GM10847 (cell line): Measurements from ENCODE around the gene GRM4.

Source experiments
- POLR2A ChIP-seq: IDR thresholded peaks from 2 replicates; pipeline ENCODE4 v1.6.1; 2011; ENCODE audit not compliant: insufficient read length; ENCODE audit errors: extremely low read depth

Gene GRM4

DNA sequence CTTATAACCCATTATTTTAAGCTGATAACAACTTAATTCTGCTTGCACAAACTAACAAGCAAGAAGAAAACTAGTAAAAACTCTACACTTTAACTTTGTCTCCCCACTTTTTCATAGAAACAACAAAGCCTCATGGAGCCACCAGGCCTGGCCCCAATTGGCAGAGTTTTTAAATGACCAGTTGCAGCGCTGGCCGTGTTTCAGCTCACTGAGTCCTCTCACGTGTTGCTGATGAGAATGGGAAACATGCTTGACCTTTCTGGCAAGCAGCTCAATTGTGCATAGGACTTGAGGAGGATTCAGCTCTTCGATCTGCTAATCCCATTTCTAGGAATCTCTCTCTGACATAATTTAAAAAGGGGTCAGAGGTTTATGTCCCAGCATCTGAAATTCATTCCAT is 24.5 kb upstream of the GRM4 start:
- TF ChIP-seq POLR2A = no peak

- TF ChIP-seq POLR2A = no peak
Measured at GRCh38 chr6:34169897-34170296, 24.0 kb upstream of the GRM4 start.

- TF ChIP-seq POLR2A = no peak
Measured at GRCh38 chr6:34161857-34162515, 16.1 kb upstream of the GRM4 start.

GRCh38 chr6:34159844-34160243 is 14.0 kb upstream of the GRM4 start:
- TF ChIP-seq POLR2A = no peak

DNA sequence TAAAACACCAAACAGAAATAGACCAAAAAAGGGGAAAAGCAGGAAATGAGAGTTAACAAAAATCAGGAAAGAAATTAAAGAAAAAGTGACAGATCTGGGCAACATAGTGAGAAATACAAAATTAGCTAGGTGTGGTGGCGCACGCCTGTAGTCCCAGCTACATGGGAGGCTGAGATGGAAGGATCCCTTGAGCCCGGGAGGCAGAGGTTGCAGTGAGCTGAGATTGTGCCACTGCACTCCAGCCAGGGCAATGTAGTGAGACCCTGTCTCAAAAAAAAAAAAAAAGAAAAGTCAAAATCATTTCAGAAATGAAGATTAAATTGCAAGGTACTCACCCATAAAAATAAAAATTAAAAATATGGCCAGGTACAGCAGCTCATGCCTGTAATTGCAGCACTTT is 13.0 kb upstream of the GRM4 start:
- no peak for TF ChIP-seq POLR2A

GRCh38 chr6:34157851-34158250 is 12.0 kb upstream of the GRM4 start:
- TF ChIP-seq POLR2A = no peak

DNA sequence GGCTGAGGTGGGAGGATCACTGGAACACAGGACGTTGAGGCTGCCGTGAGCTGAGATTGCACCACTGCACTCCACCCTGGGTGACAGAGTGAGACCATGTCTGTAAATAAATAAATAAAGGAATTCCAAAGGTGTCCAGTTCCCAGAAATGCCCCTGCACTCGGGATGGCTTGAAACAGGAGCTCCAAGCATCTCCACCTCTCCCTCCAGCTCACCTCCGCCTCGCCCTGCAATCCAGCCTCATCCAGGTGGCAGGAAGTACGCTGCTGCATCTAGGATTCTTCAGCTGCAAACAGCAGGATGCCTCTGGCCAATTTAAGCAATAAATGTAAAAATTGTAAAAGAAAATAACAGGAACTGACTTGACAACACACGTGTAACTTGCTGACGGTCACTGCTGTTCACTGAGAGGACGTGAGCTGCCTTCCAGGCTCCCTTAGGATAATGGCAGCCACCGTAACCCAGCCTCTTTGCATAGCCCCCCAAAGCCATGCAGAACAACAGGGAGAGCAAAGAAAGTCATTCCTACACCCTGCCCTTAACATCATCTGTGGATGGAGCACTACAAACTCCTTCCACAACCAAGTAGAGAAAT is 11.4 kb upstream of the GRM4 start:
- no peak for TF ChIP-seq POLR2A

DNA sequence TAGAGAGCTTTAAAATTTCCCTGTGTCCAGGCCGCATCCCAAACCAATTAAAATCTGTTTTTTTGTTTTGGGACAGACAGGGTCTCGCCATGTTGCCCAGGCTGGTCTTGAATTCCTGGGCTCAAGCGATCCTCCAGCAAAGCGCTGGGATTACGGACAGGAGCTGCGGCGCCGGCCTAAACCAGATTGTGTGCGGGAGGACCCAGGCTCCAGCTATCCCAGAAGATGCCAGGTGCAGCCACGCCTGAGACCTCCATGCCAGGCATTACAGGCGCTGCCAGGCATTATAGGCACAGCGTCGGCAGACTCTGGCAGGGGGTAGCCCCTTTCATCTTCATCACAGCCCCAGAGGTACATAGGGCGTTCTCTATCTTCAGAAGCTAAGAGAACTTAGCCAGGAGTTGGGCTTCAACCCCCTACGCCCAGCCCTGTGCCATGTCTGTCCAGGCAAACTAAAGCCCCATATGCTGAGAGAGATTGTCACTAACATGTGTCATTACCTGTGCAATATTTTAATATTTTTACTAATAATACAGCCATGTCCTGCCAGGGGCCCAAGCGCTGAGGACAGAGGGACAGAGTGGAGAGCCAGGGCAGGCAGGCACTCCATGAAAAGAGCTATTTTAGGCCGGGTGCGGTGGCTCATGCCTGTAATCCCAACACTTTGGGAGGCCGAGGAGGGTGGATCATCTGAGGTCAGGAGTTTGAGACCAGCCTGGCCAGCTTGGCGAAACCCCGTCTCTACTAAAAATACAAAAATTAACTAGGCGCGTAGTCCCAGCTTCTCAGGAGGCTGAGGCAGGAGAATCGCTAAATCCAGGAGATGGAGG is 9.8 kb upstream of the GRM4 start:
- TF ChIP-seq POLR2A = no peak

GRCh38 chr6:34154668-34155447 is 9.0 kb upstream of the GRM4 start:
- TF ChIP-seq POLR2A = no peak

DNA sequence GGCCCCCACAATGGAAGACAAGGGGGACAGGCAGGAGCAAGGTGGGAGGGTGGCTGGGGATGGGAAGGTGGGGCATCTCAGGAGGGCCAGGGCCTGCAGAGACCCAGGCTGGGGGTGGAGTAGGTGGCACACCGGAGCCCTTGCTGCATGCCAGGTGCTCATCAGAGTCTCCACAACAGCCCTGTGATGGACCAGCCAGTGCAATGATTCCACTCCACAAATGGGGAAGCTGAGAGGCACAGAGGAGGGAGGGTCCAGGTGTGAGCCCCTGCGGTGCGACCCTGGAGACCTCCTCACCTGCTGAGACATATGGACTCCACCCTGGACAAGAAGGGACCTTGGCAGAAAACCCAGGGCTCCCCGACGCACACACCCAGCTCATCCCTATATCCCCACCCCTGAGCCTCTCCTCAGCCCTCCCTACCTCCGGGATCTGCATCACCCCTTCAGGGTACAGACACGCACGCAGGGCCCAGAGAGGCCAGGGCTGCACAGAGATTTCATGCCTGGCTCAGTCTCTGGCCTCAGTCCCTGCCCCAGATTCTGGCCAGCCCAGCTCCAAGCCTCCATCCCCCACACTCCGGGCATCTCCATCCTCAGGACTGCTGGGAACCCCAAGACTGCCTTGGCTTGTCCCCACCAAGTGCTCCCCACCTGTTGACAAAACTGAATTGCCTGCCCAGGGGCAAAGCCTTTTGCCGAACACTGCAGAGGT is 7.1 kb upstream of the GRM4 start:
- no peak for TF ChIP-seq POLR2A

GRCh38 chr6:34152042-34152524 is 6.2 kb upstream of the GRM4 start:
- no peak for TF ChIP-seq POLR2A

DNA sequence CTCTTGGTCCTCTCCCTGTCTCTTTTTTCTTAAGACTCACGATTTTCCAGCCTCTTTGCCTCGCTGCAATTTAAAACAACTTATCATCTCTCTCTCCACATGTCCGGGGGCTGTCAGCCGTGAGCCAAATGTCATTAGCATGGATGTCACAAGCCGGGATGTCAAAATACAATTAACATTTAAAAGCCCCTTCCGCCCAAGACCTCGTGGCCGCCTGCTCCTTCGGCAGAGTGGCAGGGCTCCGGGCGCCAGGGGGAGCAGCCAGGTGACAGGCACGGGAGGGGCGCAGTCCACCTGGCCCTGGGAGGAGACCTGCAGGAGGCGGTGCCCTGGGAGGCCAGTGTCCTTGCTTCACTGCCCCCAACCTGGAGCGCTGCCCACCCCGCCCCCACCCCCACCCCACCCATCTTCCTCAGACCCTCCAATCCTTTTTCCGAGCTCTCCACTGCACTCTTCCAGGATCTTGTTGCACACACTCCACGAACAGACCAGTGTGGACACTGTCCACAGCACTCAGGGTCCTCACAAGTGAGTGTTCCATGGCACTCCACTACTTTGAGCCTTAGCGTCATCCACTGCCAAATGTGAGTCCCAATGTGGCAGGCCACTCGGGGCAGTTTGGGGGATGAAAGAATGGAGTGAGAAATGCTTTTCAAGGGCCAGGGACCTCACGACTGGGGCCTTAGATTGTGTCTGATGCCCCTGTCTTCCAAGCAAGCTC is 5.6 kb upstream of the GRM4 start:
- TF ChIP-seq POLR2A = no peak

- no peak for TF ChIP-seq POLR2A
Measured at GRCh38 chr6:34150766-34151165, 4.9 kb upstream of the GRM4 start.

DNA sequence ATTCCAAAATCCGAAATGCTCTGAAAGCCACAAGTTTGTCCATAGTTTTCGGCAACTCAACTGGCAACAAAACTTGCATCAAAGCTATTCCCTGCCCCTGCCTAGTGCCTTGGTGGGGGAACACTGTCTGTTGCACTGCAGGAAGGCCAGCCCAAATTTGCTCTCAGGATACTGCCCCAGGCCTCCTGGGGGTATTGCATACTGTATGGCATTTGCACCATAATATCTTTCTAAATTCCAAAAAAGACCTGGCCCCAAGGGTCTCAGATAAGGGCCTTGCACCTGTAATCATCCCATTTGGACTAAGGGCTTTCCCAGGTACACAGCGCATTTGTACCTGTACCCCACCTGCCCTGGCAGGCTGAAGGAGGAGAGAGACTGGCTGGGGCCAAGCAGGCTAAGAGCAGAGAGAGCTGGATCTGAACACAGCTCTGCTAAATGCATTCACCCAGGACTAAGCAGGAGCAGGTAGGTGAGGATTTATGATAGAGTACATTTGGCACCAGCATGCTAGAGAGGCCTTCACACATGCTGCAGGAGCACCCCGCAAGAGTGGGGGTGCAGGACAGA is 4.0 kb upstream of the GRM4 start:
- TF ChIP-seq POLR2A = no peak
